Liver (tissue), 9 donors: ENCODE results near the gene NFXL1. TPM values are rescaled to one million over a fixed set of nuclear protein-coding genes. Genes with fewer than 3 reads are reported as not detected.

Source experiments
- DNase-seq: peaks from one replicate; pipeline ENCODE4 v3.0.0-alpha.2; 2017; ENCODE audit warnings: low spot score
- H3K27ac ChIP-seq, 2 donors: one replicate each; pipeline ENCODE4 v1.7.0; 2013; ENCODE audit warnings: inconsistent platforms in 2 of 2, low read length in 2 of 2, control low read depth in 1 of 2, low read depth in 1 of 2, mild to moderate bottlenecking in 1 of 2
- H3K27me3 ChIP-seq, 4 donors: one replicate each; pipeline versions ENCODE4 v1.6.1 to v1.7.0; 2013; ENCODE audit warnings: low read length in 3 of 4, inconsistent platforms in 1 of 4, mild to moderate bottlenecking in 1 of 4, moderate library complexity in 1 of 4; ENCODE audit not compliant: control insufficient read depth in 4 of 4, insufficient read depth in 4 of 4
- H3K36me3 ChIP-seq, 4 donors: one replicate each; pipeline versions ENCODE4 v1.6.1 to v1.7.0; 2013; ENCODE audit warnings: low read length in 3 of 4, mild to moderate bottlenecking in 3 of 4, low read depth in 1 of 4, moderate library complexity in 1 of 4; ENCODE audit not compliant: control insufficient read depth in 4 of 4, insufficient read depth in 3 of 4
- H3K4me1 ChIP-seq, 4 donors: one replicate each; pipeline versions ENCODE4 v1.6.1 to v1.7.0; 2013; ENCODE audit warnings: low read length in 3 of 4, mild to moderate bottlenecking in 3 of 4, moderate library complexity in 1 of 4; ENCODE audit not compliant: control insufficient read depth in 4 of 4, insufficient read depth in 4 of 4
- H3K4me3 ChIP-seq, 3 donors: one replicate each; pipeline versions ENCODE4 v1.6.1 to v1.7.0; 2013; ENCODE audit warnings: low read length in 3 of 3, control low read depth in 1 of 3, low read depth in 1 of 3, mild to moderate bottlenecking in 1 of 3
- H3K9ac ChIP-seq, 2 donors: one replicate each; pipeline ENCODE4 v1.7.0; 2013; ENCODE audit warnings: low read length in 2 of 2, mild to moderate bottlenecking in 2 of 2, moderate library complexity in 2 of 2, control low read depth in 1 of 2, low read depth in 1 of 2
- H3K9me3 ChIP-seq, 4 donors: one replicate each; pipeline versions ENCODE4 v1.6.1 to v1.7.0; 2013; ENCODE audit warnings: low read length in 3 of 4; ENCODE audit not compliant: control insufficient read depth in 4 of 4
- CTCF ChIP-seq: fragments of 150-350 bp; IDR thresholded peaks from 2 replicates; pipeline ENCODE4 v1.5.1; 2017; ENCODE audit warnings: improper control_type of control experiment, low read depth, low read length; ENCODE audit not compliant: missing input control
- EGR1 ChIP-seq, 2 donors: IDR thresholded peaks; 2 replicates each; pipeline ENCODE4 v1.6.1; 2016 to 2018; ENCODE audit warnings: antibody characterized with exemption in 2 of 2, low read depth in 2 of 2
- FOXA1 ChIP-seq: IDR thresholded peaks from 2 replicates; pipeline ENCODE4 v1.6.1; 2016; ENCODE audit warnings: antibody characterized with exemption
- HNF4A ChIP-seq, 2 donors: conservative IDR thresholded peaks; 2 replicates each; pipeline ENCODE4 v1.6.1; 2016; ENCODE audit warnings: antibody characterized with exemption in 2 of 2, mild to moderate bottlenecking in 2 of 2
- HNF4G ChIP-seq: IDR thresholded peaks from 2 replicates; pipeline ENCODE4 v1.6.1; 2016; ENCODE audit warnings: antibody characterized with exemption
- JUND ChIP-seq, 2 donors: IDR thresholded peaks; 2 replicates each; pipeline ENCODE4 v1.6.1; 2016; ENCODE audit warnings: antibody characterized with exemption in 2 of 2
- MAX ChIP-seq: IDR thresholded peaks from 2 replicates; pipeline ENCODE4 v1.6.1; 2016; ENCODE audit warnings: antibody characterized with exemption
- NR2F2 ChIP-seq: IDR thresholded peaks from 2 replicates; pipeline ENCODE4 v1.6.1; 2016; ENCODE audit warnings: antibody characterized with exemption
- RAD21 ChIP-seq, 2 donors: IDR thresholded peaks; 2 replicates each; pipeline ENCODE4 v1.6.1; 2016; ENCODE audit warnings: antibody characterized with exemption in 2 of 2, mild to moderate bottlenecking in 2 of 2
- RXRA ChIP-seq, 2 donors: IDR thresholded peaks; 2 replicates each; pipeline ENCODE4 v1.6.1; 2017 to 2018; ENCODE audit warnings: antibody characterized with exemption in 2 of 2, mild to moderate bottlenecking in 1 of 2
- SP1 ChIP-seq: IDR thresholded peaks from 2 replicates; pipeline ENCODE4 v1.6.1; 2018; ENCODE audit warnings: antibody characterized with exemption, mild to moderate bottlenecking
- YY1 ChIP-seq: IDR thresholded peaks from 2 replicates; pipeline ENCODE4 v1.6.1; 2016; ENCODE audit warnings: antibody characterized with exemption, mild to moderate bottlenecking
- WGBS: extraction: QIAGEN DNeasy Blood & Tissue Kit; methylation state at CpG from one replicate; pipeline ENCODE4 v1.1.7; 2013; 5-methylcytosine and 5-hydroxymethylcytosine counted together
- polyA plus RNA-seq, 2 donors: library from polyadenylated mRNA; stranded (reverse) in 1 of 2; unstranded in 1 of 2; fragments of 200-250 nt in 1 of 2; fragments of >200 nt in 1 of 2; fragmentation: Nextera tagmentation in 1 of 2; extraction: Ambion mirVana in 1 of 2; gene quantifications; one replicate each; pipeline versions ENCODE4 v1.2.1 to v1.2.3, GENCODE V29; 2013 to 2015
- total RNA-seq, 2 donors: library from RNA; depleted of rRNA; stranded (reverse); fragments of >200 nt; gene quantifications; one replicate each; pipeline ENCODE4 v1.2.3, GENCODE V29; 2014
- donor health status: healthy.
- donor health status: healthy.
- donor health status: healthy.
- donor health status: healthy.
- donor health status: healthy.

The NFXL1 gene
- total and polyA plus RNA-seq, 4 donors = 3.9 to 9.9 (median 5.4) TPM

- no peak for TF ChIP-seq SP1
- peak in 1 of 2 donors; percentile 4 for TF ChIP-seq HNF4A (conservative IDR thresholded peaks at IDR 0.05)
- WGBS = 65% methylated on average over 6 of the region's 6 CpGs
- H3K36me3 ChIP-seq = peaks cover 0 to 3% (median 0%) of the 10 kb centered on the region in 4 donors
- no peak overlapping the region for H3K9ac ChIP-seq
- no peak for DNase-seq
- H3K27me3 ChIP-seq = no peaks in the 10 kb centered on the region
- peaks cover 0 to 9% (median under 1%) of the 10 kb centered on the region in 4 donors for H3K4me1 ChIP-seq
- H3K9me3 ChIP-seq = no peaks in the 10 kb centered on the region
- H3K4me3 ChIP-seq = no peak overlapping the region
- H3K27ac ChIP-seq = peak overlapping the region in 1 of 2 donors; percentile 43
Measured at GRCh38 chr4:47936336-47936735, 22.0 kb upstream of the NFXL1 start.

- H3K4me3 ChIP-seq = no peak overlapping the region
- H3K9me3 ChIP-seq = no peaks in the 10 kb centered on the region
- H3K4me1 ChIP-seq = peaks cover 0 to 9% (median 5%) of the 10 kb centered on the region in 4 donors
- H3K36me3 ChIP-seq = no peaks in the 10 kb centered on the region
- DNase-seq = no peak
- TF ChIP-seq RAD21 (IDR thresholded peaks at IDR 0.05) (peak; percentile 85), FOXA1 (no peak), CTCF (peak; percentile 60), HNF4A (conservative IDR thresholded peaks at IDR 0.05) (peak; percentile 12 to 31)
- H3K9ac ChIP-seq = no peak overlapping the region
- WGBS = 1% methylated on average over 4 of the region's 4 CpGs
- H3K27ac ChIP-seq = no peak overlapping the region
- no peaks in the 10 kb centered on the region for H3K27me3 ChIP-seq
Measured at GRCh38 chr4:47933840-47934239, 19.5 kb upstream of the NFXL1 start.

- Histone ChIP-seq H3K27me3 (no peaks in the 10 kb centered on the region), H3K4me3 (no peak overlapping the region), H3K9me3 (no peaks in the 10 kb centered on the region), H3K4me1 (peaks cover 0 to 13% (median 8%) of the 10 kb centered on the region in 4 donors), H3K27ac (no peak overlapping the region), H3K36me3 (no peaks in the 10 kb centered on the region), H3K9ac (no peak overlapping the region)
- DNase-seq = no peak
- TF ChIP-seq JUND (IDR thresholded peaks at IDR 0.05) = peak in 1 of 2 donors; percentile 41
- no peak for TF ChIP-seq EGR1 (IDR thresholded peaks at IDR 0.05; ENCODE audit: low read depth in 2 of 2)
- peak; percentile 20 for TF ChIP-seq NR2F2
- peak; percentile 64 for TF ChIP-seq SP1
- peak; percentile 40 to 68 for TF ChIP-seq RXRA (IDR thresholded peaks at IDR 0.05)
- peak; percentile 99 for TF ChIP-seq HNF4A (conservative IDR thresholded peaks at IDR 0.05)
- TF ChIP-seq MAX = no peak
- no peak for TF ChIP-seq CTCF
- TF ChIP-seq YY1 = no peak
- TF ChIP-seq HNF4G = peak; percentile 86
- 53% methylated on average over 2 of the region's 2 CpGs for WGBS
Measured at GRCh38 chr4:47930971-47931804, 16.8 kb upstream of the NFXL1 start.
